ENCODE measurements around the gene GPR31. TPM values are rescaled to one million over a fixed set of nuclear protein-coding genes. Genes with fewer than 3 reads are reported as not detected.

GPR31 gene
- total and polyA plus RNA-seq, 2 donors (not counting 3 experiments of a cell fraction or from before 2014, with no cell fraction given) = not detected

DNA sequence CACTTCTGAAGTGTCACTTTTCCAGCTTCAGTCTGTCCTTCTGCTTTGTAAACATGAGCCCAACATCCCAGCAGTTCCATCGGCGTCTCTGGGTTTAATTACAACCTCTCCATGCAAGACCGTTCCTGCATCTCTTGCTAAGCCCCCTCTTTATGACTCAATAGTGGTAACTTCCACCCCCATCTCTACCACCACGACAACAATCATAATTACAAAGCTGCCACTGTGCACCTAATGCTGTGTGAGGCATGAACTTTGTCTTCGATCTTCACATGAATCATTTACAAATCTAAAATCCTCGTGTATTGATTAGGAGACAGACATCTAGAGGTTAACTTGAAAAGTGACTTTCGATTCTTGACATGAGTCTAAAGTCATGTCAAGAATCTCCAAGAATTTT is 39.8 kb downstream of the GPR31 start:
- Histone ChIP-seq H3K27me3 (ENCODE audit: control insufficient read depth in 2 of 2, insufficient read depth in 2 of 2, low read length in 2 of 2) (no peaks in the 10 kb centered on the region), H3K4me2 (ENCODE audit: insufficient read depth, low read length) (no peak overlapping the region), H3K9me3 (replicated peaks; ENCODE audit: control insufficient read depth, insufficient read depth, low read length) (no peaks in the 10 kb centered on the region), H2AFZ (ENCODE audit: low read depth, low read length) (no peak overlapping the region), H3K9ac (replicated peaks; ENCODE audit: extremely low read depth, insufficient read depth, low read length) (no peak overlapping the region), H3K9me1 (replicated peaks; ENCODE audit: control insufficient read depth, extremely low read depth, insufficient read depth, low read length) (no peaks in the 10 kb centered on the region), H4K20me1 (replicated peaks; ENCODE audit: control insufficient read depth, extremely low read depth, insufficient read depth, low read length) (no peaks in the 10 kb centered on the region), H3K79me2 (ENCODE audit: control insufficient read depth, insufficient read depth, low read length) (no peaks in the 10 kb centered on the region), H3K4me1 (ENCODE audit: control insufficient read depth, extremely low read depth, insufficient read depth, low read length) (no peaks in the 10 kb centered on the region), H3K4me3 (replicated peaks in 1 of 3; ENCODE audit: insufficient read depth in 1 of 3, low read depth in 1 of 3, low read length in 3 of 3) (no peak overlapping the region), H3K36me3 (ENCODE audit: control insufficient read depth in 2 of 2, extremely low read depth in 1 of 2, insufficient read depth in 2 of 2, low read length in 2 of 2) (no peaks in the 10 kb centered on the region), H3K27ac (ENCODE audit: insufficient read depth, low read depth, low read length) (no peak overlapping the region)
- FAIRE-seq (no peak), DNase-seq (ENCODE audit: low read depth, low spot score) (no peak)
- dilution Hi-C loops (cut with MboI; ENCODE audit: extremely low pct_ligation_motif_present, low sequenced_read_pairs) = no loop called here
- POLR2A ChIA-PET = no interaction called here
- intact Hi-C loops (cut with micrococcal nuclease) = no loop called here
- TF ChIP-seq JUN (IDR thresholded peaks at IDR 0.05; ENCODE audit: borderline replicate concordance, insufficient read depth, insufficient read length, low read depth) = no peak
- no peak for TF ChIP-seq MYC (IDR thresholded peaks at IDR 0.05; ENCODE audit: low read depth, low read length)
- no peak for TF ChIP-seq GATA2 (IDR thresholded peaks at IDR 0.05; ENCODE audit: insufficient read depth, insufficient read length, low read depth, low read length)
- TF ChIP-seq, protein P1, sequence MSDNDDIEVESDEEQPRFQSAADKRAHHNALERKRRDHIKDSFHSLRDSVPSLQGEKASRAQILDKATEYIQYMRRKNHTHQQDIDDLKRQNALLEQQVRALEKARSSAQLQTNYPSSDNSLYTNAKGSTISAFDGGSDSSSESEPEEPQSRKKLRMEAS (IDR thresholded peaks at IDR 0.05; ENCODE audit: insufficient read depth, insufficient read length) = no peak
- no peak for TF ChIP-seq EZH2 (IDR thresholded peaks at IDR 0.05; ENCODE audit: borderline replicate concordance, low read depth, low read length, severe bottlenecking)
- TF ChIP-seq POLR2AphosphoS5 (IDR thresholded peaks at IDR 0.05; ENCODE audit: insufficient read depth, low read depth, low read length) = no peak
- TF ChIP-seq, protein P2, sequence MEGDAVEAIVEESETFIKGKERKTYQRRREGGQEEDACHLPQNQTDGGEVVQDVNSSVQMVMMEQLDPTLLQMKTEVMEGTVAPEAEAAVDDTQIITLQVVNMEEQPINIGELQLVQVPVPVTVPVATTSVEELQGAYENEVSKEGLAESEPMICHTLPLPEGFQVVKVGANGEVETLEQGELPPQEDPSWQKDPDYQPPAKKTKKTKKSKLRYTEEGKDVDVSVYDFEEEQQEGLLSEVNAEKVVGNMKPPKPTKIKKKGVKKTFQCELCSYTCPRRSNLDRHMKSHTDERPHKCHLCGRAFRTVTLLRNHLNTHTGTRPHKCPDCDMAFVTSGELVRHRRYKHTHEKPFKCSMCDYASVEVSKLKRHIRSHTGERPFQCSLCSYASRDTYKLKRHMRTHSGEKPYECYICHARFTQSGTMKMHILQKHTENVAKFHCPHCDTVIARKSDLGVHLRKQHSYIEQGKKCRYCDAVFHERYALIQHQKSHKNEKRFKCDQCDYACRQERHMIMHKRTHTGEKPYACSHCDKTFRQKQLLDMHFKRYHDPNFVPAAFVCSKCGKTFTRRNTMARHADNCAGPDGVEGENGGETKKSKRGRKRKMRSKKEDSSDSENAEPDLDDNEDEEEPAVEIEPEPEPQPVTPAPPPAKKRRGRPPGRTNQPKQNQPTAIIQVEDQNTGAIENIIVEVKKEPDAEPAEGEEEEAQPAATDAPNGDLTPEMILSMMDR (IDR thresholded peaks at IDR 0.05; ENCODE audit: extremely low read depth in 1 of 2, insufficient read depth in 1 of 2, low read depth in 1 of 2, low read length in 2 of 2) = no peak
- TF ChIP-seq FOS (IDR thresholded peaks at IDR 0.05; ENCODE audit: borderline replicate concordance, insufficient read depth, low read length) = no peak
- TF ChIP-seq POLR2A (IDR thresholded peaks at IDR 0.05; ENCODE audit: low read depth, low read length) = no peak
- CTCF ChIA-PET = no interaction called here
- no TSS peak for BruUV-seq (replicated peaks)
